ENCODE measurements around the gene PSMG2.
A peak's percentile ranks its signal among the peaks of the same experiment; 100 is the strongest.

The PSMG2 gene, protein sequence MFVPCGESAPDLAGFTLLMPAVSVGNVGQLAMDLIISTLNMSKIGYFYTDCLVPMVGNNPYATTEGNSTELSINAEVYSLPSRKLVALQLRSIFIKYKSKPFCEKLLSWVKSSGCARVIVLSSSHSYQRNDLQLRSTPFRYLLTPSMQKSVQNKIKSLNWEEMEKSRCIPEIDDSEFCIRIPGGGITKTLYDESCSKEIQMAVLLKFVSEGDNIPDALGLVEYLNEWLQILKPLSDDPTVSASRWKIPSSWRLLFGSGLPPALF

DNA sequence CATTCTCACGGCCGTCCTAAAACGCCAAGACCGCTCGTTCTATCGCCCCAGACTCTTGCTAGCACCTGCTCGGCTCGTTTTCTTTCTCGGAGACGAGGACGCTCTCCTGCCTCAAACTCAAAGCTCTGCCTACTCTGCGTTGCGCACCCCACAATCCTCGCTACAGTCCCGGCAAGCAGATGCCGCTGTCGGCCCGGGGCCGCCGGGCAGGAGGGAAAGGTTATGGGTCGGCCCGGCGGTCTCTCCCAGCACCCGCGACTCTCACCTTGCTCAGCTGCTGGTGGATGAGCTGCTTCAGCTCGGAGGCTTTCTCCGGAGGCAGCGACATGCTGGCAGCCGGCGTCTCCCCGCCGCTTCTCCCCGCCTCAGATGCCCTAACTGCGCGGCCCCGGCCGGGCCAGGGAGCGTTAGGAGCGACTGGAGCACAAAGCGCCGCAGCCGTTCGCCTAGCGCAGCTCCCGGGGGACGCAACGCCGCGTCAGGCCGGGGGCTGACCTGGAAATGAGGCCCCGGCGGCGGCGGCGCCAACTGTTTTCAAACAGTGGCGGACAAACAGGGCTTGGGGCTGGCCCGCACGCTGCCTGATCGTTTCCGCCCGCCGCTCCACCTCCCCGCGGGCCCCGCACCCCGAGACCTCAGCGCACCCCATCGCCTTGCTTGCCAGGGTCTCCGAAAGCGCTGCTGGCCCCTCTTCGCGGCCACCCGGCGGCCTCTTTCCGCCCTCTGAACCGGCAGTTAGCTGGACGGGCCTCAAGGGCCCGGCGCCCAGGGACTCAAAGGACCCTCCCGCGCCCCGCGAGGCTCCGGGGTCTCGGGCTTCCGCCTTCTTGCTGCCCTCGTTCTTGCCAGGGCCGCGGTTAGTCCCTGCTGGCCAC is at the start of gene PSMG2, which contains the start of gene CEP76:
PSMG2 (plus strand) TSS at position 822 of the 875 bp plus-strand sequence. CDS start 66 bp downstream, outside the sequence.
CEP76 (minus strand) TSS at position 503 of the 875 bp plus-strand sequence; CDS start at position 328, 175 bp downstream.
- peak; percentile 84 for DNase-seq

DNA sequence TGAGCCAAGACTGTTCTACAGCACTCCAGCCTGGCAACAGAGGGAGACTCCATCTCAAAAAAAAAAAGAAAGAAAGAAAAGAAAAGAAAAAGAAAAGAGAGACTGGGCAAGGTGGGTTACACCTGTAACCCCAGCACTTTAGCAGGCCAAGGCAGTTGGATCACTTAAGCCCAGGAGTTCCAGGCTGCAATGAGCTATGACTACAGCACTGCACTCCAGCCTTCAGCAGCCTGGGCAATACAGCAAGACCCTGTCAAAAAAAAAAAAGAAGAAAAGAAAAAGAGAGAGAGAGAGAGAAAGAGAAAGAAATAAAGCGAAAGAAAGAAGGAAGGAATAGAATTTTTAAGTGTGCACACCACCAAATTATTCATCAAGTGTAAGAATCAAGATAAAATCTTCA is 47.9 kb upstream of the PSMG2 start:
- no peak for DNase-seq

DNA sequence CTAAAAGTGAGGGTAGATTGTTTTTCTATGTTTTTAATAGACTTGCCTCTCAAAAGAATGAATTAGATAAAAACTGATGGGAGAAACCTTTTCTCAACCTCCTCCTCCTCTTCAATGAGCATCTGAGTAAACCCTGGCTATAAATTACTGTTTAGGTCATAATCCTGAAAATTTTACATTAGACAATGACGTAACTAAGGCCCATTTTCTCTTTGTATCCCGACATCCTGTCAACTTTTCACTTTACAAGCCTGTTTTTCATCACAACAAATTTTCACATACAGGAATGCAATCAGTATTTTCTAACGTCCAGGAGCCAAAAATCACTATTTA is 46.3 kb upstream of the PSMG2 start:
- DNase-seq: no peak

DNA sequence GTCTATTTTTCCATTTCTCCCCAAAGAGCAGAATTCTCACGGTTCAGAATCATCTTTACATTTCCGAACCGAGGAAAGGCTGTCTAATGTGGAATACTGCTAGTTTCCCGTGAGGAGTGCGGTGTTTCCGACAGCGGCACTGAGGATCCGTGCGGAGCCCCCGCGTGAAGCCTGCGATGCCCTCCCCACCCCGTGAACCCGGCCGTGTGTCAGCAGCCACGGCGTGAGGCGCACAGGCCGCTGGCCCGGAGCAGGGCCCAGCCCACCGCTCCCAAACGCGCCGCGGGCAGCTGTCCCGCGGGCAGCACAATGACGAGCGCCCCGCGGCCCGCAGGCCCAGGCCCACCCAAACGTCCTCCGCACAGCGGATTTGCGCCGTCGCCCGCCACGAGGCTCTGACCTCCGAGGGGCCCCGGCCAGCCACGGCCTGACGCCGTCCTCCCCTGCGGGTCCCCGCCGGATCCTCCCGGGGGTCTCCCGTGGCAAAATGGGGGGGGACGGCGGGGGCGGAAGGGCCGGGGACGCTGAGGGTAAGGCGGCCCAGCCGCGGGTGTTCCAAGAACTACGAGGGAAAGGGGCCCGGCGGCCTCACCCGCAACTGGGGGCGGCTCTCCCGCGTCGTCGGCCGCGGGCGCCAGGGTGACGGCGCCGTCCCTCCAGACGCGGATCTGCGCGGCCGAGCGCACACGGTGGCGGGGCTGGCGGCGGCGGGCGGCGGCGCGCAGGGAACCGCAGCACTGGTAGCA is 45.7 kb upstream of the PSMG2 start:
- DNase-seq: peak; percentile 8

DNA sequence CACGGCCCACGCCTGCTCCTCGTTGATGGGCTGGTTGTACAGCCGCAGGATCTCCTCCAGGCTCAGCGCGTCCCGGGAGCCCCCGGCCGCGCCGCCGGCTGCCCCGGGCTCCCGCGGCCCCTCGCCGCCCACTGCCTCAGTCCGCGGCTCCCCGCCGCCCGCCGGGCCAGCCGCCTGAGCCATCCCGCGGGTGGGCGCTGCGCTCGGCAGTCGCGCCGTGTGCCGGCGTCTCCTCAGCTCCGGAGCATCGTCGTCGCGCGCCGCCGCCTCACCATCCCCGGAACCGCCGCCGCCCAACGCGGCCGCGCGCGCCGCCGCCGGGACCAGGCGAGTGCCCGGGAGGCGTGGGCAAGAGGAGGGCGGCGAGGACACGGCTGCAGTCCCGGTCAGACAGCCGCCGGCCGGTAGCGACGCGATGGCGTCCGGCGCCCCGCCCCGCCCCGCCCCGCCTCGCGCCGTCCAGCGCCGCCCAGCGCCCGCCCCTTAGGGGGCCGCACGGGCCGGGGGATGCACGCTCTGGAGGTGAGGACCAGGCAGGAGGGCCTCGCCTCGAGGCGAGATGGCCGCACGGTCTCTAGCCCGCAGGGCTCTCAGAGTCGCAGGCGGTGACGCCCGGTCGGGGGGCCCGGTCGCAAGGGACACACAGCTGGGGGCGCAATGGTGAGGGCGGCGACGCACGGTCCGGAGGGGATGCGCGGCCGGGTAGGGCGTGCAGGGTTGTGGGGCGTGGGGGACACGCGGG is 45.0 kb upstream of the PSMG2 start, which contains the start of gene SPIRE1:
SPIRE1 (minus strand) TSS at position 424 of the 742 bp plus-strand sequence; CDS start at position 183, 241 bp downstream.
- no peak for DNase-seq

DNA sequence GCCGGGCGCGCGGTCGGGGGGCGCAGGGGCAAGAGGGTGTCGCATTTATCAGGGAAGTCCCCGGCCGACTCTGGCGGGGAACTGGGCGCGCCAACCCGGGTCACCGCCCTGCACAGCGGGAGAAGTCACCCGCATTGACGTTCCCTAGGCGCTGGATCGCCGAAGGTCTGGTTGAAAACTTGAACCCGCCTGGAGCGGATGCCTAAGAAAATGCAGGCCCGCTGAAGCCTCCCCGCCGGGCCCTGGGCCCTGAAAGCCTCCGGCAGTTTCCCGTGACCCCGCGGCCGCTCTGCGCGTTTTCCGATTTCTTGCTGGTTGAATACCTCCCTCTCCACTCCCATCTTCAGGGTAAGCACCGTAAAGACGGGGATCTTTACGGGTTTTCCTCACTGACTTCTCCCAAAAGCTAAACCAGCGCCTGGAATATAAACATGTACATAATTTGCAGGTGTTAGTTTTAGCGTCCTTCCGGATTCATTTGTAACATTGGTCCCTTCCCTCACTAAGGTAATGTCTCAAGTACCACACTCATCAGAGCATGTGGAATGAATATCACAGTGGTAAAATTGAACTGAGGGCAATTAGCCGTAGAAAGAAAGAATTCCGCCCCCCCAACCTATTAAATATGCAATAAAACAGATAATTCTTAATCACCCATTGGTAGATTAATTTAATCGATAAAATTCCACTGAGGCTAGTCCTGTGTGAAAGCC is 44.3 kb upstream of the PSMG2 start:
- peak; percentile 11 for DNase-seq

DNA sequence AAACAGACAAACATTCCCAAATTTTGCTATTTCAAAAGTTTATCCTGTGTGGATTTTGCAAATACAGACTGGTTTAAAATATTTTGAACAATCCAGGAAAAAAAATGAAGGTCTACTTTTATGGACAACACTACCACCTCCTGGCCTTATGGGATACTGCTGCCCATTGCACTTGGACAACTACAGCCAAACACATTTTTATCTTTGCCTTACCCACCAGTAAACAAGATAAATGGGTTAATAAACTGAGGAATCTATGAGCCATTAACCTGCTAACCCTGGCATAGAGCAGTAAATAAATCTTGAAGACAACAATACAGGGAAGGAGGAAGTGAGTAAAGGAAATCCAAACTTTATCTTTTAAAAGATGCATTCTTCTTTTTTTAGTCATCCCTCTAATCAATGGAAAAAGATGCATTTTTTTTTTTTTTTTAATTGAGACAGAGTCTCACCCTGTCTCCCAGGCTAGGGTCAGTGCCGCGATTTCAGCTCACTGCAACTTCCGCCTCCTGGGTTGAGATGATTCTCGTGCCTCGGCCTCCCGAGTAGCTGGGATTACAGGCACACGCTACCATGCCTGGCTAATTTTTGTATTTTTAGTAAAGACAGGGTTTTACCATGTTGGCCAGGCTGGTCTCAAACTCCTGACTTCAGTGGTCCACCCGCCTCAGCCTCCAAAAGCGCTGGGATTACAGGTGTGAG is 42.8 kb upstream of the PSMG2 start:
- DNase-seq: no peak

DNA sequence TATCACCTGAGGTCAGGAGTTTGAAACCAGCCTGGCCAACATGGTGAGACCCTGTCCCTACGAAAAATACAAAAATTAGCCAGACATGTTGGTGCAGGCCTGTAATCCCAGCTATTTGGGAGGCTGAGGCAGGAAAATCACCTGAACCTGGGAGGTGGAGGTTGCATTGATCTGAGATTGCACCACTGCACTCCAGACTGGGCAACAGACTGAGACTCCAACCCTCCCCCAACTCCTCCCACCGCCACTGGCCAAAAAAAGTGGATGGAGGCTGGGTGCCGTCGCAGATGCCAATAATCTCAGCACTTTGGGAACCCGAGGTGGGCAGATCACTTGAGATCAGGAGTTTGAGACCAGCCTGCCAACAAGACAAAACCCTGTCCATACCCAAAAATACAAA is 34.8 kb upstream of the PSMG2 start:
- no peak for DNase-seq

DNA sequence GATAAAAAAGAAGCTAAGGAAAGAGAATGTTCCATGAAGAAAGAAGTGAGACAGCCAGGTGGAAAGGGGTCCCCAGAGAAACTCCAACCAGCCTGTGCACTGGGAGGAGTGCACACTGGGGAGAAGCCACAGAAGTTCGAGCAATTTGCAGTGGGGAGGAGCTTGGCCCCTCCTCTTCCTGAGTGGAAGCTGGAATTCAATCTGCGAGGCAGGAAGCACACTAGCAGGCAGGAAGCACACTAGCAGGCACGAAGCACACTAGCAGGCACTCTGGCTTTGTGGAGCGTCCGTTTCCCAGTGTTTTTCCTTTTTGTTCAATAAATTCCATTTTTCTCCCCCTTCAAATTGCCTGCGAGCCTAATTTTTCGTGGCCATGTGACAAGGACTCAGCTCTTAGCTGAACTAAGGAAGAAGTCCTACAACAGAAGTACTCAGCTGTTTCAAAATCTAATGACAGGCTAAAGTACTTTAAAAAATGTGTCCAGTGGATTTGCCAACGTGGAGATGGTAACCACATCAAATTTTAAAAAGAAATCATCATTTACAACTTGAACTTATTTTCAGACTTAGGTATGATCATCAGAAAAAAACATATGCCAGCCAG is 23.6 kb upstream of the PSMG2 start:
- DNase-seq: no peak

DNA sequence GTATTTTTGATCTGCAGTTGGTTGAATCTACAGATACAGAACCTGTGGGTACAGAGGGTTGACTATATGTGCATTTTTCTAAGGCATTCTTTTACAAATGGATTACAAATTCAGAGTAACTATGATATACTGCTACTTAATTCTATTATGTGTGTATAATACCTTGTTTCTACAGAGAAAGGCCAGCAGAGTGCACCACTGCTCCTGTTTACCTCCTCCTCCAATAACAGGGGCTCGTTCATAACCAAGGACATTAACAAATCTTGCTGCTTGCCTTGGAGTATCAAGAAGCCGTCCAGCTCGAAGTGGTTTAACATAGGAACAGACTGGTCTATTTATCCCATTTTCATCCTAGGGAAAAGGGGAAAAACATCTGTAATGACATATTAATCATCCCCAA is 16.7 kb upstream of the PSMG2 start:
- no peak for DNase-seq

DNA sequence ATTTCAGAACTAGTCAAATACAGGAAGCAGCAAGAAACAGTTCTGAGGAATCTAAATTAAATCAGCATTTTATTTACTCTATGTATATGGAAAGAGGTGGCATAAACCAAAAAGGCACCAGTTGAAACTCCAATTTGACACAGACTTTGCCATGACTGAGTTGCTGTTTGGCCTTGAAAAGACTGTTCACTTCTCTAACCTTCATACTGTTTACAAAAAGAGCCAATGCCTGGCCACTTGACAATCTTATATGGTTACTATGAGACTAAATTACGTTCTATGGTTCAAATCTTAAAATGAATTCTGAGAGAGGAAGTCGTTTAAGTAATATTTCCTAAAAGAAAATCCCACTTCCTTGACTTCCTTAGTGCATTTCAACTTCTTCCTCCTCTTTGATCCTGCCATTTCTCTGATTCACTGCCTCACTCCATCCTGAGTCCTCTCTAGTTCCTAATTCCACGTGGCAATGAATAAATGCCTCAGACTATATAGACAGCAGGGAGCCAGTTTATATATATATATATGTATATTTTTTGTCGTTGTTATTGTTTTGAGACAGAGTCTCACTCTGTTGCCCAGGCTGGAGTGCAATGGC is 13.5 kb upstream of the PSMG2 start:
- DNase-seq: no peak

DNA sequence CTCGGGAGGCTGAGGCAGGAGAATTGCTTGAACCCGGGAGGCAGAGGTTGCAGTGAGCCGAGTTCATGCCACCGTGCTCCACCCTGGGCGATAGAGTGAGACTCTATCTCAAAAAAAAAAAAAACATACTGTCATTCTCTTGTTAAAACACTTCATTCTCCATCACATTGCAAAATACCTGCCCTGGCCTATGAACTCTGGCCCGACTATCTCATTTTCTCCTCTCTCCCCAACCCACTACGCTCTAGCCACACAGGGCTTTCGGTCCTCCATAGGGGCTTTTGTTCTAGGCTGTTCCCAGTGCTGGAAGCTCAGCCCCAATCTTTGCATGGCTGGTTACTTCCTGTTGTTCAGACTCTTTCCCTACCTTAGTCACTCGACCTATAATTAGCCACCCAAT is 10.6 kb upstream of the PSMG2 start:
- DNase-seq: no peak

DNA sequence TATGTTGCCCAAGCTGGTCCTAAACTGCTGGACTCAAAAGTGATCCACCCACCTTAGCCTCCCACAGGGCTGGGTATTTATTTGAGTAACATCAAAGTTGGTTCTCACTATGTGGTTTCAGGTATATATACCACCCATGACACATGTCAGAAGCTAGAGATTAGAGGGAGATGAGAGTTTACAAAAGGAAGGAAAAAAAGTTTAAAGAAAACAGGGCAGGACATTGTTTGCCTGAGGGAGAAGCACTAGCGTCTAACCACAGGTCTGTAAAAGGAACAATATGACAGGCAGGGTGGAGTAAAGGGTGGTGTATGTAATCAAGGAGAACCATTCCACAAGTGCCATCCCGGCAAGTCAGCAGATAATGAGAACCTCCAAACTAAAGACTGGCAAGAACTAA is 8.8 kb upstream of the PSMG2 start:
- no peak for DNase-seq

DNA sequence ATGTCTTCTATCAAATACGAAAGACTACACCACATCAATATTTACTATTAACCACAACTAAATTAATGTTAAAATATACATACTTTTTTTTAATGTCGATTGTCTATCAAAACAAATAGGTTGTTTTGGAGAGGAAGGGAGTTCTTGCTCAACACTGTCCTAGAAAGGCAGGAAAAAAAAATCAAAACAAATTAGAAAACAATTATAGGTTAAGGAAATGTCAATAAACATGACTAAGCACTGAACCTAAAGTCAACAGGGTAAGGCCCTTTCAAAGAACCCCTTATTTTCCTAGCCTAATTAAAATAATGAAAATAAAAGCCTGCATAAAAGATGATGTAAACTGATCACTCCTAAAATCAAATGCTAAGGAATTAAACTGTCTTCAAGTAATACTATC is 3.1 kb upstream of the PSMG2 start:
- no peak for DNase-seq

DNA sequence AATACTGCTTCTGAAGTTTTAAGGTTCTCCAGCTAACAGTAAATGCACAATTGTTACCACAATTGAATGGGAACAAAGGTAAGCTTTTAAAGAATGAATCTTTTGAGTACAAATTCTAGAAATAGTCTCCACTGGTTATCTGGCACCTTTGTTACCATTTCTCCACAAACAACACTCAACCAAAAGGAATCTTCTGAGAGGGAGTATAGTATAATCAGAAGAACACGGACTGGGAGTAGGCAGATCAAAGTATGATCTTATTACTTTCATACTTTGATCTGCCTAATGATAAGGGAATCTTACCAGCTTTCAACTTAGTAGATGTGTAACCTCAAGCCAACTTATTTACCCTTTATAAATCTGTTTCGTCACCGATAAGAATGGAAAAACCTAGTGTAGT is 1.7 kb upstream of the PSMG2 start:
- DNase-seq: no peak

DNA sequence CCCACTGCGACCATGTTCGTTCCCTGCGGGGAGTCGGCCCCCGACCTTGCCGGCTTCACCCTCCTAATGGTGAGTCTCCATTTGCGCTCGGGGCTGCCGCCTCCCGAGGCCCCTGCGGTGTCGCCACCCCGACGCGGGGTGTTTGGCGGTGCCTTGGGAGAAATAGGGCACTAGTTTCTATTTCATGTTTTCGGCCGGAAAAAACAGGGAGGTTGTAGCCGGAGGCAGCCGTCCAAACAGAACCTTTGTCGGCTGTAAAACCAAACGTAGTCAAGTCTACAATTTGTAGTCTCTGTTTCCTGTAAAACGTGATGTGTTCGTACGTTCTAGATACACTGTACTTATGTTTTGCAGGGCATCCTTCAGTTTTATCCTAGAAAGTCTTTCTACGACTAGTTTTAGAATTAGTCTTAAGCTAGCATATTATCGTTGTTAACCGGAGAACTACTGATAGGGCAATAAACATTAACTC is 290 bp downstream of the PSMG2 start:
- DNase-seq: no peak

DNA sequence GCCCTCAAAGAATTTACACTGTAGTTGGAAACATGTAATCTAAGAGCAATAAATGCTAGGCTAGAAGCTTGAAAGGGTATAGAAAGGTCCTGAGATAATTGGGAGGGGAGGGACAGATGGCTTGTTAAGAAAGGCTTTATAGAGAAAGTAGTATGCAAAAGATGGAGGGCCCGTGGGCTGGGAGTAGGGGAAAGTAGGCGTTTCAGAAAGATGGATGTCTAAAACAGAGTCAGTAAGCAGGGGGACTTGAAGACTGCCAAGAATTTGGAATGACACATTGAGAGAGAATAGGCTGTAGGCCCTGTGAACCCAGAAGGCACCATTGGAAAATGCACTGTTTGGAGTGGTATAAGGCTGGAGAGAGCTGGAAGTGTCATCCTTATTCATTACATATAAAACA is 822 bp downstream of the PSMG2 start:
- DNase-seq: no peak

DNA sequence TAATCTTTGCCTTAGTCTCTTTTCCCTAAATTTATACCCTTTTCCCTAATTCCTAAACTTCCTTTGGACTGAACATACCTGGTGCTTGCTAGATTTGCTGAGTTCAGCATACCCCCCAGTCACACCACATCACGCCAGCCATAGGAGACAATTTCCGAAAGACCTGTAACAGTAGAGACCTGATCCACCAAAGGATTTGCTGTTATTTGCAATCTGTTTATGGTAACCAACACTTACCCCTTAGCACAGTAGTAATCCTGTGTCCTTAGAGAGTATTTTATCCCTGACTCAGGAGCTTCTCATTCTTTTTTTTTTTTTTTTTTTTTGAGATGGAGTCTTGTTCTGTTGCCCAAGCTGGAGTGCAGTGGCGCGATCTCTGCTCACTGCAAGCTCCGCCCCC is 8.6 kb downstream of the PSMG2 start:
- DNase-seq: no peak

DNA sequence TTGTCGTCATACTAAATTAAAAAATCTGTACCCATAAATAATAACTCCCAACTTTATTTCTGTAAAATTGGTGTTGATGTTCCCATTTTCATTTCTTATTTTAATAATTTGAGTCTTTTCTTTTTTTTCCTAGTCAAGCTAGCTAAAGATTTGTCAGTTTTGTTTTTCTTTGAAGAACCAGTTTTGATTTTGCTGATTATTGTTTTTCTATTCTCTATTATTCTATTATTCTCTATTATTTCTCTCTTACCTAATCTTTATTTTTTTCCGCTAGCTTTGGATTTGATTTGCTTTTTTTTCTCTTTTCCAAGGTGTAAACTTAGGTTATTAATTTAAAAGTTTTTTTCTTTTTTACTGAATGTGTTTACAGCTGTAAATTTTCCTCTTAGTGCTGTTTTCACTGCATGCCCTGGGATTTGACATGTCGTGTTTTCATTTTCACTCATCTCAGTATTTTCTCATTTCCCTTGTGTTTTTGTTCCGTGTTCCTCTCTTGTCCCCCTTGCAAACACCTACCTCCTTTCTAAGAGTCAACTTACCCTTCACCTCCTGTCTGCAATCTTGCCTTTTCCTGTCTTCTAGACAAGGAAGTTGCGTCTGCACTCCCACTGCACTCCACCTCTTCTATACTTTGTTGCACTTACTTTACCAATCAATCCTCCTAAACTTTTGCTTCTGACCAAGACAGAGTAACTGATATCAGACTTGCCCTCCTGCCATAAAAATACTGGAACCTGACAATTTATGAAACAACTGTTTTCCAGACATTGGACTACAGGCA is 18.8 kb downstream of the PSMG2 start:
- no peak for DNase-seq

DNA sequence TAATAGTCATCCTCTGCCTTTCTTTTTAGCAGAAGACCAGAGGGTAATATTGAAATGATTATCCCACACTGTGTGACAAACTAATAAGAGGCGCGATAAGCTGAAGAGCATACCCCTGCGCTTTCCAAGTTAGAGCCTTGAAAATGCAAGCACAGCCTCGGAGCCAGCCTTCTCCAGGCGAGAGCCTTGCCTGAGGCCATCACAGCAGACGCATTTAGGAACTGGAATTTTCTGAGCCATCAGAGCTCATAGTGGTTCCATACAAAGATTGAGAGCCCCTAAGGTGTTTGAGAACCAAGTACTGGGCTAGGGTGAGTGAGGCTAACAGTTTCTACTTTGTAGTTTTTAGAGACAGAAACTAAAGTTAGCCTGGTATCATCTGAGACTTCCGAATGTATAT is 19.9 kb downstream of the PSMG2 start:
- DNase-seq: no peak

Data from stimulated activated naive CD4-positive, alpha-beta T cell treated with Interleukin-2 at 50 U/mL for 16 hours (primary cell).